Esophagus mucosa (tissue), 1 donor: ENCODE measurements around the gene PTPN20. TPM values are rescaled to one million over a fixed set of nuclear protein-coding genes. Genes with fewer than 3 reads are reported as not detected.

Experiments used
- ATAC-seq: fragments of 200-7000 bp; cut with Tn5 transposase; one replicate; pipeline ENCODE4 v1.9.1; 2020
- total RNA-seq: library from RNA; stranded (reverse); gene quantifications from one replicate; pipeline ENCODE4 v1.2.4, GENCODE V29; 2023
- donor health status: DM: yes; HTN: yes; CAD: no.

The PTPN20 gene
- total RNA-seq, 1 donor from 2014 or later, result 1.8 TPM

DNA sequence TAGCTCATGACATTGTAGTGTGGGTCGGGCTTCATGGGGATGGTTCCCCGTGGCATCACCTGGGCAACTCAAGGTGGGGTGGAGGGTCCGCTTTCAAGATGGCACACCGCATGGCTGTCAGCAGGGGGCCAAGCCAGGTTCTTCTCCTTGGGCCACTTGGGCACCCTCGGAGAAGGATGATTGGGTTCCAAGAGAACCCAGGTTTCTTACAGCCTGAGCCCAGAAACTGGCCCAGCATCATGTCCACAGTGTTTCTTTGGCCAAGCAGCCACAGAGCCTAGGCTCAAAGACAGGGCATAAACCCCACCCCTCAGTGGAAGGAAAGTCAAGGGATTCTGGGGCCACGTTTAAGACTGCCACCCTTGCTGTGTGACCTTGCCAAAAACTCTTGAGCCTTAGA, 110.6 kb downstream of the PTPN20 start:
- no peak for ATAC-seq

DNA sequence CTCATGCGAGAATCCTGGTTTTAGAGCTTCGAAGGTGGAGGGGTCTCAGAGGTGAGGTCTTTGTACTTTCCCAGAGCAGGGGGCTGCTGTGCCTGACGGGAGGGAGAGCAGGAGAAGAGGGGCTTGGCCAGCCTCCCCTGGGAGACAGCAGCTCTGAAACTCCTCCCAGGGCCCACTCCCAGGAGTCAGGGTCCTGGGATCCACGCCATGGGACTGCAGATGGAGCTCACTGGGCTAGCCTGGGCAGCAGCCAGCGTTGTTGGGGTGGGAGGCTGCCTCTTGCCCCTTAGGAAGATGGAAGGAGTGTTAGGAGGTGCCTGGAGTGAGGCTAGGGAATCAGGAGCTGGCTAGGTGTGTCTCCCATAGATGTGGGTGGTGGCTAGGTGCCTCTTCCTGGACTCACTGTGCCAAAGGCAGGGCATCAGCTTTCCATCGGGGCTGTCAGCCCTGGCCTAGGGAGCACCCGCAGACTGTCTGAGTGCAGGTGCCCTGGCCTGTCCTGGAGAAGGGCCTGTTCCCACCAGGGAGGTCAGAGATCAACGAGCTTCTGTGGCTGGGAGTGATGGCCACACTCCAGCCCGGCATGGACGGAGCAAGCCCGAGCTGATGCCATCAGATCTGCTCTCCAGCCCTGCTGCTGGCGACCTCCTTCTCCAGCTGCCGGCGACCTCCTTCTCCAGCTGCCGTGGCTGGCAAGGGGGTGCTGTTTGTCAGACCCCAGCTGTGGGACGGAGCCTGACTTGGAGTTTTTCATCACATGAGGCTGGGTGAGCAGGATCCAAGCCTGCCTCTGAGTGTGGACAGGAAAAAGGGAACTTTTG, 111.3 kb downstream of the PTPN20 start:
- no peak for ATAC-seq

DNA sequence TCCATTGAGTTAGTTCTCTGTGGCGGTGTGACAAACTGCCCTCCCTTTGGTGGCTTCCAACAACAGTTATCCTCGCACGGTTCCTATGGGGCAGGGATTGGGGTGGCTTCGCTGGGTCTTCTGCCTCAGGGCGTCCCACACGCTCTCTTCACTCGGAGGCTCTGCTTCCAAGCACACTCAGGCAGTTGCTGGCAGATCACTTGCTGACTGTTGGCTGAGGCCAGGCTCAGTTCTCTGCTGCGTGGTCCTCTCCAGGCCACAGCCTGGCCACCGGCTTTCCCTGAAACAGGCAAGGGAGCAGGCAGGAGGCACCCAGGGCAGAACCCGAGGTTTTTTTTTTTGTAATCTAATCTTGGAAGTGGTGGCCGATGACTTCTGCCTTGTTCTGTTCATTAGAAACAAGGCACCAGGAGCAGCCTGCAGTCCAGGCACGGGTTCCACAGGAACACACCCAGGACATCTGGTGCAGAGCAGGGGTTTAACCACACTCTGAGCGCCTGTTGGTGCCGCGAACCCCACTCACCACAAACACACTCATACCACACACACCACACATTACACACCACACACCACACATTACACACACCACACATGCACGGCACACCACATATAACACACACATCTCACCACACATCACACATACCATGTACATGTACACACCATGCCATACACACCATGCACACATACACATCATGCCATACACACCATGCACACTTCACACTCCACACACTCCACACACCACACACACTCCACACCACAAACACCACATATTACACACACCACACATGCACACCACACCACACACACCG, 112.2 kb downstream of the PTPN20 start:
- no peak for ATAC-seq

DNA sequence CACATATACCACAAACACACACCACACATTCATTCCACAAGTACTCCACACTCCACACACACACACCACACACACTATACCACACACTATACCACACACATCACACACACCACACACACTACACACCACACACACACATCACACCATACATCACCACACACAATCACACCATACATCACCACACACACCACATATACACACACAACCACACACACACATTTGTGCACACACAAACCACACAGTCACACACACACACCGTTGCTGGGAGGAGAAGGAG, 112.8 kb downstream of the PTPN20 start:
- ATAC-seq, result no peak

DNA sequence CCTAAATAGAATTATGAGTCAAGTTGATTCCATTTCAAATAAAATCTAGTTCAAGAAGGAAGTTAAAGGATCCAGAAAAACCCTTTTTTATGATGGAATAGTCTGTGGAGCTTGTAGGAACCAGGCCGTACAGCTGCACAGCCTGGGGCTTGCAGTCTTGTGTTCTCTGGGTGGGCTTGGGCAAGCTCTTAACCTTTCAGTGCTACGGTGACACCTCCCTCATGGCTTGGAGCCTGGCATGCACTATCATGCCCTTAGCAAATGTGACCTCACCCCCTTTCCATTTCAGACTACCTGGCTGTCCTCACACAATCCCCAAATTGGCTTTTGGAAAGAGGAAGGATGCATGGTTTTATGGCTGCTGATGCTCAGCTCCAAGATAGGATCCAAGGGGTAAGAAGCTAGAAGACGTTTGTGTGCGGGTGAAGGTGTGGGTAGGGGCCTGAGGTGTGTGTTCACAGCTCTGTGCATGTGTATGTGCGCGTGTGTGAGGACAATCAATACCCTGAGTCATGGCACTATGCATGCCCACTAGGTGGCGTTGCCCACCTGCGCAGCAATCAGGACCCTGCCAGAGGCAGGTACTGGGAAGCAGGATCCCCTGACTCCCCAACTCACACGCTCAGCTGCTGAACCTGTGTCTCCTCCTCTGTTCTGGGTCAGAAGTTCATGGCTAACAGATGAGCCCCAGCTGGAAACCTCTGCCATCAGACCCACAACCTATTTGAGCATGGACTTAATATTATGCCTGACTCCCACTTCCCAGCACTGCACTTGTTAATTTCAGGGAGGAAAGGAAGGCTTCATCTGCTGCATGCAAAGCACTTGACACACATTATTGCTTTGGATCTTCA, 113.4 kb downstream of the PTPN20 start:
- ATAC-seq, result peak; percentile 75

DNA sequence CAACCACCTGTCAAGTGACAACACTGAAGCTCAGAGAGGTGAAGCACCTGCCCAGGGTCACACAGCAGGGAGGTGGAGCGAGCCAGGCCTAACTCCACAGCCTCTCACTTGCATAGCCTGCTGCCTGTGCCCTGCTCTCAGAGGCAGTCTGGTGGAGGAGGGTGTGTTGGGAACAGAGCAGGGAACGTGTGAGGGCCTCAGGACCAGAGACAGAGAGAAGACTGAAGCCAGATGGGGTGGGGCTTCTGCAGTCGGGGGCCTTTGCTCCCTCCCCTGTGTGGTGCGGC, 114.0 kb downstream of the PTPN20 start:
- ATAC-seq, result no peak

DNA sequence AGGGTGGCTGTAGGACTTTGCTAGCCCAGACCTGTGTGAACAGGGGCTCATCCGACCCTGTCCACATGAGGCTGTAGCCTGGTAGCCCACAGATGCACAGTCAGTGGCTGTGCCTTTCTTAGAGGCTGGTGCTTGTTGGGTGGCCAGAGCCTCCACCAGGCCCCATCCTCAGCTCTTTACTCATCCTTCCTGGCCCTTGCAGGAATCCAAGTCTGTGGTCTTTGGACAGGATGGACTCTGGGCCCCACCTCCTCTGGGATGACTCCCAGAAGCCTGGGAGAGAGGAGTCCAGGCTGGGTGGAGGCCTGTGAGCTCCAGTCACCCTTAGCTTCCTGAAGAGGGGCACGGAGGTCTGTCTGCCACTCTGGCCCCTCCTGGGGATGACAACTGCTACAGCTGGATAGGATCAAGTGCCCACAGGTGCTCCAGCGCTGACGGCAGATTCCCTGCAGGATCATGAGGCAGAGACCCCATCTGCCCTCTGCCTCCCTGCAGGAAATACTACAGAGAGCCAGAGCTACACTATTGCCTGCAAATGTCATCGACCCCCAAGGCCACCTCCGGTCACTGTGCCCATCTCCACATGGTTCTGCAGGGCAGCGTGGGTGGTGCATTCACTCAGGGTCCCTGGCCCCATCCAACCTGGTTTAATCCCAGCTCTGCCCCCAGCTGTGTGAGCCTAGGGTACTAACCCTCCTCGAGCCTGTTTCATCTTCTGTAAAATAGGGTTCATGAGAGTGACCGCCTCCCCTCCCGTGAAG, 114.5 kb downstream of the PTPN20 start:
- no peak for ATAC-seq

DNA sequence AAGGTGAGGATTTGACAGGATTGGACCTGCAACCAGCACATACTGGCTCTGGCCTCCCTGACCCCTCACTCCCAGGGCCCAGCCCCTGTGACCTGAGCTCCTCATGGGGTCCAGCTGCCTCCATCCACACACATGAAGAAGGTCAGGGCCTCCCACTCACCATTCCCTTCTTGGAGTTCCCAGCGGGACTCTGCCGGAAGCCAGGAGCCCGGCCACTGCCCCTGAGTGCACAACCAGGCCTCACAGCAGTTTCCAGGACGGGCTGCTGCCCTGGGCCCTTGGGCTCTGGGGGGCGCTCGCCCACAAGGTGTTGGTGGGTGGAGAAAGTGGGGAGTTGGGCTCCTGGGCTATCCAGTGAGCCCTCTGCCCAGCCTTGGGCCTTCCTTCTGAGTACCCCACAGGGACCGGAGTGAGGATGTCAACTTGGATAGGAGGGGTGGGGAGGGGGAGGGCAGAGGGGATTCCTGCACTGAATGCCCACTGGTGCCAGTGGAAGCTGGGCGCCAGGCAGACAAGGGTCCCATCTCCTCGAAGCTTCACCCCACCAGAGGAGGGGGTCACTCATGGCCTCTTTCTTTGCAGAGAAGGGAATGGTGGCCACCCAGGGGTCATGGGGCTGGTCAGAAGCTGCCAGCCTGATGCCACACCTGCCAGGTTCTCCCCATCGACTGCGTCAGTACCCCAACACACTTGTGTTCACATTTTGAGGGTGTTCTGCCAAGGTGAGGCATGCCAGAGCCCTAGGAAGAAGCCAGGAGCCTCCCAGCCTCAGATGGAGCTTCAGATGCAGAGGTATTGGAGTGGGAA, 115.3 kb downstream of the PTPN20 start:
- no peak for ATAC-seq

DNA sequence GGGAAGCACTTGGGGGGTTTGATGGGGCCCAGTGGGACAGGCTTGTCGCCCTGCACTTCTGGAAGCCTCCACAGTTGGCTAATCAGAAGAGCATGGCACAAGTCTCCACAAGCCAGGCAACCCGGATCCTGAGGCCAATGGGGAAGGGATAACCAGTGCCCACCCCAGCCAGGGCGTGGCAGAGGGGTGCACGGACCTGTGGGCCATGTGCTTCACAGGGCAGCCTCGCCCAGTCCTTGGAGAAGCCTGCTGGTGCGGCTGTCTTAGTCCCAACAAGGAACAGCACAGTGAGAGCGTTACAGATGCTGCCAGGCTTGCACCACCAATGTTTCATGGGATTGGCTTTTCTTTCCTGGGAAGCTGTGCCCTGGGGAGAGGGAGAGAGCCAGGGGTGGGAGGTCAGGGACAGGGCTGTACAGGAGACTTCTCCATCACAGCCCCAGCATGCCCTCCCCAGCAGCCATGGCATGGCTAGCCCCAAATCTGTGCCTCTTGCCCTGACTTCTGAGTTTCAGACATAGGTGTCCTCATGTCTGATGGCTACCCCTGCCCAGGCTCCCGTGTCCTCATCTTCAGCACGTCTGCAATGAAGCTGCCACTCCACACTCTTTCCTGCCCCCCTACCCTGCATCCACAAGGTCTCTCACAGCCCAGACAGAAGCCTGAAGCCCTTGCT, 116.0 kb downstream of the PTPN20 start:
- ATAC-seq, result peak; percentile 20

DNA sequence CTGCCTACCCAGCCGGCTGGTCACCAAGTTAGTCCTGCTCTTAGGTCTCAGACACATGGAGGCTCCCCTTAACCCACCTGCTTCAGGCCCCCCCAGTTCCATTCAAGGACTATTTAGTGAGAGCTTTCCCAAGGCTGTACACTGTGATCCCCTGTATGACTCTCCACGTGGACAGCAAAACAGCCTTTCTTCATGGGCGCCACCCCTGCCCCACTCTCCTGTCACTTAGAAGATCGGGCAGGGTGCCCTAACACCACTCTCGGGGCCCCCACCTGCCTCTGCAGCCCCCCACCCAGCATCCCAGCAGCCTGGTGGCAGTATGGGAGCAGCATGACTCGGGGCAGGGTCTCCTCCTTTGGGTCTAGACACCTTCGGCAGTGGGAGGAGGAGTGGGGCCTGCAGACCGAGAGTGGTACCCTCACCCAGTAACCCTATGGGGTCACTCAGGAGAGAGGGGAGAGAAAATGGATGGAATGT, 116.6 kb downstream of the PTPN20 start:
- ATAC-seq, result no peak

DNA sequence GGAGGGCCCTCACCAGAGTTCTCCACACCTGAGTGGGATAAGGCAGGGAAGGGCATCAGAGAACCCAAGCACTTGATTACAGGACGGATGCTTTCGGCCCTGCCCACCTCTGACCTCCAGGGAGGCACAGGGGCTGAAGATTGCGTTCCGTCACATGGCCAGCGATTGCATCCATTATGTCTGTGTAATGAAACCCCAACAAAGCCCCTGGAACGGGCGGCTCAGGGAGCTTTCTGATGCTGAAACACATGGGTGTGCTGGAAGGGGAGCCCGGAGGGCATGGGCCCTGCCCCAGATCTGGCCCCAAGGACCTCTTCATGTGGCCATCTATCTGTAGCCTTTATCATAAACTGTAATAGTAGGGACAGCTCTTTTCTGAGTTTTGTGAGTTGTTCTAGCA, 117.2 kb downstream of the PTPN20 start:
- no peak for ATAC-seq

DNA sequence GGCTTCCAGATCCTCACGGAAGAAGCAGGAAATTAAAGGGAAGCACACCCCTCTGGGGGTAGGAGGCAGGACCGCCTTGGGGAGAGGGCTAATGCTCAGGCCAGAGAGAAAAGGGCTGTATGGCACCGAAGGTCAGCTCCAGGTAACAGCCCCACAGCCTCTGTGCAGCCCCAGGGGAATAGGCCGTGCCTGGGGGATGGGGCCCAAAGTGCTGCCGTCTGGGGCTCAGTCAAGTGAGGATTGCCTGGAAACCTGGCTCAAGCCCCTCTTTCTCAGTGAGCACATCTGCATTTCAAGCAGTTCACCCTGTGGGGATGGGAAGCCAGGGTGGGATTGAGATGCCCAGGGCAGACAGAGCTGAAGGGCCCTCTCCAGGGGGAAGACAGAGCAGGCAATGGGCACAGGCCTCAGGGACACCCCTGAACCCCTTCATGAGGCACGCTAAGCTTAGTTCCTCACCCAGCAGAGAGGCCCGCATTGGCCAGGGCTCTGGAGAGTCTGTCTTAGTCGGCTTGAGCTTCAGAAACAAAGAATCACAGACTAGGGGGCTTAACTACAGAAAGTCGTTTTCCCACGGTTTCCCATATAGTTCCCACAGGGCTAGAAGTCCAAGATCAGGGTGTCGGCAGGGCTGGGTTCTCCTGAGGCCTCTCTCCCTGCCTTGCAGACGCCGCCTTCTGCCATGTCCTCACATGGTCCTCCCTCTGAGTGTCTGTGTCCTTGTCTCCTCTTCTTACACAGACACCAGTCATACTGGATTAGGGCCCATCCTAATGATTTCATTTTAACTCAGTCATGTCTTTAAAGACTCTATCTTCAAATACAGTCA, 118.2 kb downstream of the PTPN20 start:
- no peak for ATAC-seq

DNA sequence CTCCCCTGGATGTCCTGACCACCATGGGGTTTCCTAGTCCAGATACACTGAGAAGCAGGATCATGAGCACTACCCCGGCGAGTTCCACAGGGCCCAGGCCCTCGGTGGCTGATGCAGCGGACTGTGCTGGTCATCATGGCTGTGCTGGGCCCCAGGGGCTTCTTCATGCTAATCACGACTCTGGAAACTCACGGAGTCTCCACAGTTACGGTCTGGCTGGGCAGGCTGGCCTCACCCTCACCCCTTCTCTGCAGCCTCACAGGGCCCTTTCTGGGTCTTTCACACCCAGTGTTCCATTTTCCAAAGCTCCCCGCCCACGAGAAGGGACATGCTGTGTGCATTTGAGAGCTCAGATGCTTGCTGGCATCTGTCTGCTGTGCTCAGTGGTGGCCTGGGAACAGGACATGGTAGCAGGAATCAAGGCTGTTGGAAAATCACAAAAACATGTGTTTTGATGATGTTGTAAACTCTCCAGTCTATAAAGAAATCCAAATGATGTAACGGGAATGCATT, 119.0 kb downstream of the PTPN20 start:
- ATAC-seq, result no peak

DNA sequence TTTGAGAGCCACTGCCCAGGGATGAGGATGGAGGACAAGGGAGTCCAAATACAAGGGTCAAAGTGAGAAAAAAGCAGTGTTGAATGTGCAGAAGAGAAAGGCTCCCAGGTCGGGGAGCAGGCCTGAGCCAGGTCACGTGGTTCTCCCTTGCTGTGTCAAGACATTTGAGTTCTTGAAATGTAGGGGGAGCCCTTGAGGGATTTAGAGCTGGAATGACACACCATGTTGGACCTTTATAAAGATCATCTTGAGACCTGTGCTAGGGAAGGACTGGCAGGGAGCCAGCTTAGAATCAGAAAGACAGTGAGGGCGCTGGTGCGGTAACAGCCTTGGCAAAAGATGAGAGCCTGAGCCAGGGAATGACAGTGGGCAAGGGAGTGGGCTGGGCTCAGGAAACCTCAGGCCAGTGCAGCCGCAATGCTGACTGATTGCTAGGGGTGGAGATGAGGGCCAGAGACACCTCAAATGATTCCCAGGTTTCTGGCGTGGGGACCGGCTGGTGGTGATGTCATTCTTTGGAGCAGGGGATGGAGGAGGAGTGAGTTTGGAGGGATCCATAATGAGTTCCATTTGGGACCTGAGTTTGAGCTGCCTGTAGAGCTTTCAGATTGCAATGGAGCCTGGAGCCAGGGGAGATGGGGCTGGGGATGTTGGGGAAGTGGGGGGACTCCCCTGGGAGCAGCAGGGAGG, 120.1 kb downstream of the PTPN20 start:
- ATAC-seq, result no peak

DNA sequence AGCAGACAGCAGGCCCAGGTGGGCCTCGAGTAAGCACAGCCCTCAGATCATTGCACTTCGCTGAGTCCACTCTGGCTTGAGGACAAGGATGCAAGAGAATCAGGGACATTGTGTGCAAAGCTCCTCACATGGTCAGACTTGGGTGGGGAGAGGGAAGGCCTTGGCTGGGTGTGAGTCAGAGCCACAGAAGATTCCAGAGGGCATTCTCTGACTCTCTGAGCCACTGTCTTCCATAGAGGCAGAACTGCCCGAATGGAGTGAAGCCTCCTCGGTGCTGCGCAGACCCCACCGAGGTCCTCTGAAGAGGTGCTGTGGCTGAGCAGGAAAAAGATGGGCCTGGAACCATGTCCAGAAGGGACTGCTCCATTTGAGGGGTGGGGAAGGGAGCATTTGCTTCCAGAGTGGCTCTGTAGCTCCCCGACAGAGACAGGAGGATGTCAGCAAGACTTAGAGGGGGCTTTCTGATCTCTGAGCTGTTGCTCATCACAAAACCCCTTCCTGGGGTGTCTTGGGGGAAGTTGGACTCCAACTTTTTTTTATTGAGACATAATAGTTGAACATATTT, 120.8 kb downstream of the PTPN20 start:
- no peak for ATAC-seq

DNA sequence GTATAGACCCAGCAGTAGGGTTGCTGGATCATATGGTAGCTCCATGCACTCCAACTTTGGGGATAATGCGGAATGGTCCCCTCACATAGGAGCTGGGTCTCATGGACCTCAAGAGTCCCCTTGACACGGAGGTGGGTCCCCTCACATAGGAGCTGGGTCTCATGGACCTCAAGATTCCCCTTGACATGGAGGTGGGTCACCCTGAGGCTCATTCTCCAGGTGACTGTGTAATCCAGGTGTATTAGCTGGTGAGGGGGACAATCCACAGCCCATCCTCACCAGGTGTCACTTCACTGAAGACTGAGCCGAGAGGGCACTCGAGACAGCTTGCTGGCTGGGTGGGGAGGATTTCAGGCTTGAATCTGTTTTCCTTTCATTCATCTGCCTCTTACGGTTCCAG, 121.9 kb downstream of the PTPN20 start:
- ATAC-seq, result no peak

DNA sequence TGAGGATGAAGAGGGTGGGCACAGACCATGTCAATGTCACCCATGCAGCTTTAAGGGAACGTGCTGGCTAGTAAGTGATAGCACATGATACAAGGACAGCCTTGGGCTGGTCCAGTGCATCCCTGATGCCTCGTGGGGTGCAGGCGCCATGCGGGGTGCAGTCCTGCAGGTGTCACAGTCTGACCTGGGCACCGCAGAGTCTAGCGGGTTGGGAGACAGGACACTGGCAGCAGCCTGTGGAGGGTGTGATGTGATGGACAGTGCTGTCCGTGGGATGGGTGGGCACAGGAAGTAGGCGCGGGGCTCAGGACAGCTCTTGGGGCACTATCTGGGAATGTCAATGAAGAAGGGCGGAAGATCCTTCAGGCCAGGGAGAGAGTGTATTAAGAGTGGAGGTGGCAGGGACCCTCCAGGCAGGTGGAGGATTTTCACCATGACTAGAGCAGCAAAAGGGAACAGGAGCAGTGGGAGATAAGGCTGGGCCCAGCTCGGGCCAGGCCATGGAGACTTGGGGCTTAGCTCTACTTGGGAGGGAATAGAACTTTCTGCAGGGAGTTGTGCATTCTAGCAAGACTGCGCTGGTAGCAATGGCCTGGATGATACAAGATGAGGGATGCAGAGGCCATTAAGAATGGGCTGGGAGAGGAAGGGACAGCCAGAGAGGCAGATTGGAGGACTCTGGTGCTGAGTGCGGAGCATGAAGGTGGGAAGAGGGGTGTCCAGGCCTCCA, 122.5 kb downstream of the PTPN20 start:
- no peak for ATAC-seq

DNA sequence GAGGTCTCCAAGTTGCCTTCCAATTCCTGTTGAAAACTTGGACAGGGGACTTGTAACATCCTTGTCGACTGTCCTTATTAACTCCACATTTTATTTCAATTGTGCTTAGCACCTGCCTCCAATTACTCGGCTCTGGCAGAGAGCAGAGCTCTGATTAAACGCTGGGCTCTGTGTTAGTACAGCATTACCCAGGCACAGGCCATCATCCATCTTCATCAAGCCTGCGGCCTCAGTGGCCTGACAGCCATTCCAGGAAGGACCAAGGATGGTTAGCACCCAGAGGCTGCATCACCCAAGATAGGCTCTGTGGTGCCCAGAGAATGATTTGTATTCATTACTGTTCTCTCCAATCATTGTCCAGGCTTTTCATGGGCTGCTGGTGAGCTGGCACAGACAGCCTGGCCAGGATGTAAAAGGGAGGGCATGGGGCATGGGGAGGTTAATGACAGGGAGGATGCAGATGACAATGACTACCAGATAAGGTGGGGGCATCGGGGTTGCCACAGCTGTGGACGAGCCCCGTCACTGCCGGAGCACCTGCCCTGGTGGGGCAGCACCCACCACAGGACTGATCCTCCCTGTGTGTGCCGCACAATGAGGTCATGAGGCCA, 123.3 kb downstream of the PTPN20 start:
- no peak for ATAC-seq
